HG03060 (cell line): Measurements from ENCODE around the gene PPIL6.
"Not testable (repeated sequence)": the region's sequence is repeated elsewhere in the genome, so short reads cannot be mapped to it uniquely, and the experiment has no call there.

ENCODE experiments used
- ATAC-seq: cut with Tn5 transposase; IDR thresholded peaks from one replicate; pipeline ENCODE4 v1.9.1; 2021; ENCODE audit warnings: low read depth, moderate number of reproducible peaks; ENCODE audit not compliant: unreplicated experiment

PPIL6 gene

GRCh38 chr6:109369728-109370127, 70.7 kb downstream of the PPIL6 start:
- ATAC-seq = no peak

GRCh38 chr6:109364382-109365078, 75.9 kb downstream of the PPIL6 start:
- ATAC-seq = not testable (repeated sequence)

- ATAC-seq = no peak
Measured at GRCh38 chr6:109363753-109364152, 76.7 kb downstream of the PPIL6 start.

- no peak for ATAC-seq
Measured at GRCh38 chr6:109362102-109362884, 78.1 kb downstream of the PPIL6 start.

DNA sequence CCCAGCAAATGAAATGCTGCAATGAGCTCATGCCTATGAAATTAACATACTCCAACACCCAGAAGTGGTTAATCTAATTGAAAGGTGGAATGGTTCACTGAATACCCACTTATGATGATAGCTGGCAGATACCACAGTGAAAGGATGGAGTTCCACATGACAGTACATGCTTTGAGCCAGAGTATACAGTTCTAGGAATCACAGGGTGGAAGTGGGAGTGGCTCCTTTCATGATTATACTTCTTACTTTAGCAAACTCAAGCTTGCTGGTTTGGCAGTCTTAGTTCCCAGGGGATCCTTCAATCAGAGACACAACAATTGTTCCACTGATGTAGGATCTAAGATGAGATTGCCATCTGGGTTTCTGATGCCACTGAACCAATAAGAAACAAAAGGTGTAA, 79.6 kb downstream of the PPIL6 start:
- ATAC-seq = no peak

DNA sequence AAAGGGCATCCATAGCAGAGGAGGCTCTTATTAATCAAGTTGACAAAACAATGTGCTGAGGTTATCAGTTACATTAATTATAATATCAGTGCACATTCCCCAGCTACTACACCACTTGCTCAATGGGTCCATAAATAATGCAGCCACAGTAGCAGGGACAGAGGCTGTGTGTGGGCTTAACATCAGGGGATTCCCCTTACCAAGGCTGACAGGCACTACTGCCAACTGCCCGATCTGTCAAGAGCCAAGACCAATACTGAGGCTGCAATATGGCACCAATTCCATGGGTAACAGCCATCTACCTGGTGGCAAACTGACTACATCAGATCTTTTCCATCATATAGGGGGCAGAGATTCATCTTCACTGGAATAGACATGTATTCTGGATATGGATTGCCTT, 80.1 kb downstream of the PPIL6 start:
- no peak for ATAC-seq

- ATAC-seq = no peak
Measured at GRCh38 chr6:109359248-109359647, 81.2 kb downstream of the PPIL6 start.

DNA sequence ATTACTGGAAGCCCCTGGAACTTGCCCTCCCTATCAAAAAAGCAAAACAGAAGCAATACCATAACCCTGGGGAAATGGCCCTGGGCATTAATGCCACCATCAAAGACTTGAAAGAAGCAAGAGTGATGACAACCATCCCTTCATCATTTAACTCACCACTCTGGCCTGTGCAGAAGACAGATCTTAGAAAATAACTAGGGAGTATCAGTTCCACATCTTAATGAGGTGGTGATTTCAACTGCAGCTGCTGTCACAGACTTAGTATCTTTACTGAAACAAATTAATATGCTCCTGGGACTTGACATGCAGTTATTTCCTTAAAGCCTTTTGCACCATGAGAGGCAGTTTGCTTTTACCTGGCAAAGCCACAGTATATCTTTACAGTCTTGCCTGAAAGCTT, 82.2 kb downstream of the PPIL6 start:
- ATAC-seq = no peak

DNA sequence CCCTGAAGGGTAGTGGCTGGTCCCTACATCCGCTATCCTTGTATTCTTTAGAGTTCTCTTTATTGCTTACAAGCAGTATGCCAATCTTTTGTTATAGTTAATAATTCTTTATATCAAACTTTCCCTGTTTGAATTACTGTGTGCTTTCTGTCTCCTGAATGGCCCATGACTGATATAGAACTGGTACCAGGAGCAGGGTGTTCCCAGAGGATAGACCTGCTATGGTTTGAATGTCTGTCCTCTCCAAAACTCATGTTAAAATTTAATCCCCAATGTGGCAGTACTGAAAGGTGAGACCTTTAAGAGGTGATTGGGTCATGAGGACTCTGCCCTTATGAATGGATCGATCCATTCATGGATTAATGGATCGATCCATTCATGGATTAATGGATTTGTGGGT, 84.2 kb downstream of the PPIL6 start:
- no peak for ATAC-seq

DNA sequence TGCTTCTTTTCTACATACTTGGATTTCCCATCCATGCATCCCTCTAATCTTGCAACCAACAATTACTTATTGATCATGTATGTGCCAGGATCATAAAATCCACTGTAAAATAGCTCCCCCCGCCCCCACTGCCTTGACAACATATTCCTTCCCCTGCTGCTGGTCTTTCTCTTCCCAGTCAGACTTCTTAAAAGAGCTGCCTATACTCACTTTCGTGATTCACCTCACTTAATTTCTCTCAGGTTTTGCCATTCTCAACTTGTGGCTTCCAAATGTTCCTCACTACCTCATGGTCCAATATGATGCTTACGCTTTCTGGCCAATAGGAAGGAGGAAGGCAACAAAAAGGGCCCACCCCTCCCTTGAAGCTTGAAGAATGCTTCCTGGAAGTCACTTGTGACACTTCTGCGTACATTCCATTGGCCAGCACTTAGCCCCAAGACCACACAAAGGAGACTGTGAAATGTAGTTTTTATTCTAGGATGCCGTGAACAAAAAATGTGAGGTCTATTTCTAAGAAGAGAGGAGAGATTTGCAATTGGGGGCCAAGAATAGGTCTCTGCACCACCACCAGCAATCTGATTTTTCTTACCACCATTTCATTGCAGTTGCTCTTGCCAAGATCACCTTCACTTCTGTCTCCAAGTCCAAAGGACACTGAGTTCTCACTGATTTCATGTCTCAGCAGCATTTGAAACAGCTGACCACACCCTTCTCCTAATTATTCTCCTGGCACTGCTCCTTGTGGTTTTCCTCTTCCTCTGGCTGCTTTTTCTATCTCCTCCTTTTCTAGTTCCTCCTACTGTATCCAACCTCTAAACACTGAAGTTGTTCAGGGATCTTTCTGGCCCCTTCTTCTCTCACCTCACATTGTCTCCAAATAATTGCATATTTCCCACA, 88.9 kb downstream of the PPIL6 start:
- ATAC-seq = no peak

DNA sequence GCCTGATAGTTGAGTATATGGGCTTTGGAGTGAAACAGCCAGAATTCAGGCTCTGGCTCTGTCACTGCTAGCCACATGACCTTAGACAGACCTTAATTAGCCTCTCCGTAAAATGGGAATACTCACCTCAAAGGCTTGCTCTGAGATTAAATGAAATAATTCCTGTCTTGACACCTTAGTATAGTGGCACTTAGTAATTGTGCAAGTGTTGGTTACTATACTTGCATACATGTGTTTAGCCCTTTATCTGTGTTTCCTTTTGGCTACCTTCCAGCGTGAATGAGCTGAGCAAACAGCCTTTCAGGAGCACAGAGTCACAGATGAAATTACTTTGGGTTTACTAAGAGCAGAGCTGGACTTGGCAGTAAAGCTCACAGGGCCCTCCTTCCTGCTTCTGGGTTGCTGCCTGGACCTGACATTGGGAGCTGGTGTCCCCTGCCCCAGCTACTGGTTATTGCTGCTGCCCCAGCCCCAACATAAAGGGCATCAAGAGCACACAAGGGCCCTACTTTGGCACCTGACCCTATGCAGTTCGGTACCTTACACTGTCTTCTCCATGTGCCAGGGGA, 90.9 kb downstream of the PPIL6 start:
- ATAC-seq = no peak

DNA sequence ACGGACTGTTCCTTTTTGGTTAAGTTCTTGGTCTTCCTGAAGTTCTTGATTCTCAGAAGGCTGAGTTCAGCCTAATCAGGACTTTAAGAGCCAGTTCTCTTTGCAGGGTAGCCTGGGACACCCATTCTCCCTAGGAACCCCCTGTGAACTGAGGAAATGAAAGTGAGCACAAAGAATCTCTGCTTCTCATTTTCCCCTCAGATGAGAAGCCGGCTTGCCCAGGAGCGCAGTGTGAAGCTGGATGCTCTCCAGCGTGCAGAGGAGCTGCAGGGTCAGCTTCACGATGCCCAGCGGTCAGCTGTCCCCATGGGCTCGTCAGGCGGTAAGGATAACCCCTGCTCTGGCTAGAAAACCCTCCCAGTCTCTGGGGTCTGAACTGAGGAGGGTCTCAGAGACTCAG, 92.2 kb downstream of the PPIL6 start:
- no peak for ATAC-seq

DNA sequence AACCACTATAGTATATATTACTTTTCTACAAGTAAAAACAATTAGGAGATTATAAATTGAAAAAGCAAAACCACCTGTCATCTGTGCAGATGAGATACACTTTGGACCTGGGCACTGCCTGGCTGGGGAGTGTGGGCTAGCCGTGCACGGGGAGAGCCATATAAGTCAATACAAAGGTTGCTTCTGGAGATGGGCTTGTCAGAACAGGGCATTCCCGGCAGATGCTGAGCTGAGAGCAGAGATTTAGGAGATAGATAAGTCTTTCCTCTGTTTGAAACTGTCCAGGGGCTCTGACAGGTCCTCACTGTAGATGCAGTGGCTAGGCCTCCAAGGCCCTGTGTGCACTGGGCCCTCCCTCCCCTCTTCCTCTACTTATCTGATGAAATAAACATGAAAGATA, 92.6 kb downstream of the PPIL6 start:
- no peak for ATAC-seq

GRCh38 chr6:109345986-109346385, 94.4 kb downstream of the PPIL6 start:
- no peak for ATAC-seq

- no peak for ATAC-seq
Measured at GRCh38 chr6:109344226-109344625, 96.2 kb downstream of the PPIL6 start.

DNA sequence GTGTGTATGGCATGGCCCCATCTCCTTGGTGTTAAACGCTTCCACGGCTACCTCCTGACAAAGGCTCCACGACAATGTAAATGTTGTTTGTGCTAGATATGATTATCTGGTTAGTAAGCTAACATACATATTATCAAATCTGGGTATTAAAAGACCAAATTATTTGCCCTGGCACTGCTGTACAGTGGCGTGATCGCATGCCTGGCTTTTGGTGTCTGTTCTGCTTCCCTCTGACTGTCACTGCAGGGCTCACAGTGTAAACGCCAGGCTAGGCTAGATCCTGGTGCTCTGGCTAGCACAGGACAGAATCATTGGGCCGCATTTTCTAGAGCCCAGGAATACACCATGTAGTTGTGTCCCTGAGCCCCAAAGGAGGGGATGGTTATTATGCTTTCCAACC, 96.9 kb downstream of the PPIL6 start:
- ATAC-seq = no peak

DNA sequence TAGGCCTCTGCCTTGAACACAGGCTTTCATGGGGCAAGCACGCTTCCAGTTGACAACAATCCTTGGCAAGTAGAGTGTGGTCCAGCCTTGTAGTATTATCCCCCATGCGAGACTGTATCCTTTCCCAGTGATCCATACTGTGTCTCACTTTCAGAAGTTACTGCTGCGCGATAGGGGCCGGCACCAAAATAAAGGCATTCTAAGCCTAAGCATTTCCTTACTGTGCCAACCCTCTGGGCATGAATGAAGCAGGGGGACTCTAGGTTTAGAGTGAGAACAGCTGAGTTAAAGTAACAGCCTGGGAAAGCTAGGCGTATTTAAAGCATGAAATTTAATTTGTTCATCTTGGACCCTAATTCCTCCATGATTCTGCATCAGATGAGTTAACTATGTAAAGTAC, 97.5 kb downstream of the PPIL6 start:
- ATAC-seq = no peak

GRCh38 chr6:109342506-109342905, 97.9 kb downstream of the PPIL6 start:
- no peak for ATAC-seq

GRCh38 chr6:109340811-109341210, 99.6 kb downstream of the PPIL6 start:
- ATAC-seq = no peak
